GM13976 (cell line): ENCODE results near the gene RECK.

Experiments
- DNase-seq: peaks from one replicate; pipeline ENCODE4 v3.0.0; 2012; ENCODE audit warnings: low spot score
- in situ Hi-C: fragments of 300-500 bp; cut with MboI; formaldehyde crosslinking; loops from one replicate; pipeline ENCODE4 v1.12.0; 2022; ENCODE audit warnings: low sequenced_read_pairs, mixed read lengths, inconsistent platforms; ENCODE audit not compliant: unreplicated experiment
- TF ChIP-seq, protein P1 (sequence below): IDR thresholded peaks from 2 replicates; pipeline ENCODE4 v1.5.1; 2012; ENCODE audit warnings: borderline replicate concordance, mild to moderate bottlenecking; ENCODE audit not compliant: insufficient read depth; ENCODE audit errors: extremely low read depth, missing control alignments, control extremely low read depth

Gene RECK

DNA sequence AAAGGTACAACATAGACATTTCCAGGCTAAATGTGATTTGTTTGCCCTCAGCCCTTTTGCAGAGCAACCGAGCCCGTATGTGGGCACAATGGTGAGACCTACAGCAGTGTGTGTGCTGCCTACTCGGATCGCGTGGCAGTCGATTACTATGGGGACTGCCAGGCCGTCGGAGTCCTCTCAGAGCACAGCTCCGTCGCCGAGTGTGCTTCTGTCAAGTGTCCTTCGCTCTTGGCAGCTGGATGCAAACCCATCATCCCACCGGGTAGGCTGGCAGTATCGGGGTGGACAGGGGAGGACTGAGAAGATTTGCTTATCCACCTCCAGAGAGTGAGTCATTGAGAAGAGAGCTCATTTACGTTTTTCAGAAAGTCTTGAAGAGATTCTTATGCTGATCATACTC lies 82.0 kb downstream of the RECK start:
- DNase-seq = no peak
- TF ChIP-seq, protein P1, sequence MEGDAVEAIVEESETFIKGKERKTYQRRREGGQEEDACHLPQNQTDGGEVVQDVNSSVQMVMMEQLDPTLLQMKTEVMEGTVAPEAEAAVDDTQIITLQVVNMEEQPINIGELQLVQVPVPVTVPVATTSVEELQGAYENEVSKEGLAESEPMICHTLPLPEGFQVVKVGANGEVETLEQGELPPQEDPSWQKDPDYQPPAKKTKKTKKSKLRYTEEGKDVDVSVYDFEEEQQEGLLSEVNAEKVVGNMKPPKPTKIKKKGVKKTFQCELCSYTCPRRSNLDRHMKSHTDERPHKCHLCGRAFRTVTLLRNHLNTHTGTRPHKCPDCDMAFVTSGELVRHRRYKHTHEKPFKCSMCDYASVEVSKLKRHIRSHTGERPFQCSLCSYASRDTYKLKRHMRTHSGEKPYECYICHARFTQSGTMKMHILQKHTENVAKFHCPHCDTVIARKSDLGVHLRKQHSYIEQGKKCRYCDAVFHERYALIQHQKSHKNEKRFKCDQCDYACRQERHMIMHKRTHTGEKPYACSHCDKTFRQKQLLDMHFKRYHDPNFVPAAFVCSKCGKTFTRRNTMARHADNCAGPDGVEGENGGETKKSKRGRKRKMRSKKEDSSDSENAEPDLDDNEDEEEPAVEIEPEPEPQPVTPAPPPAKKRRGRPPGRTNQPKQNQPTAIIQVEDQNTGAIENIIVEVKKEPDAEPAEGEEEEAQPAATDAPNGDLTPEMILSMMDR = no peak
- in situ Hi-C loops = no loop called here

GRCh38 chr9:36119476-36119875 lies 82.8 kb downstream of the RECK start:
- no peak for DNase-seq
- in situ Hi-C loops = no loop called here
- TF ChIP-seq, protein P1 = no peak

GRCh38 chr9:36120705-36121104 lies 84.0 kb downstream of the RECK start:
- no peak for DNase-seq
- in situ Hi-C loops = no loop called here
- TF ChIP-seq, protein P1 = no peak

- in situ Hi-C loops = no loop called here
- DNase-seq = no peak
- TF ChIP-seq, protein P1 = no peak
These were observed 85.3 kb downstream of the RECK start for GRCh38 chr9:36121971-36122370.

- in situ Hi-C loops = no loop called here
- no peak for DNase-seq
- TF ChIP-seq, protein P1 = no peak
These were observed 86.8 kb downstream of the RECK start for GRCh38 chr9:36123515-36123914.

DNA sequence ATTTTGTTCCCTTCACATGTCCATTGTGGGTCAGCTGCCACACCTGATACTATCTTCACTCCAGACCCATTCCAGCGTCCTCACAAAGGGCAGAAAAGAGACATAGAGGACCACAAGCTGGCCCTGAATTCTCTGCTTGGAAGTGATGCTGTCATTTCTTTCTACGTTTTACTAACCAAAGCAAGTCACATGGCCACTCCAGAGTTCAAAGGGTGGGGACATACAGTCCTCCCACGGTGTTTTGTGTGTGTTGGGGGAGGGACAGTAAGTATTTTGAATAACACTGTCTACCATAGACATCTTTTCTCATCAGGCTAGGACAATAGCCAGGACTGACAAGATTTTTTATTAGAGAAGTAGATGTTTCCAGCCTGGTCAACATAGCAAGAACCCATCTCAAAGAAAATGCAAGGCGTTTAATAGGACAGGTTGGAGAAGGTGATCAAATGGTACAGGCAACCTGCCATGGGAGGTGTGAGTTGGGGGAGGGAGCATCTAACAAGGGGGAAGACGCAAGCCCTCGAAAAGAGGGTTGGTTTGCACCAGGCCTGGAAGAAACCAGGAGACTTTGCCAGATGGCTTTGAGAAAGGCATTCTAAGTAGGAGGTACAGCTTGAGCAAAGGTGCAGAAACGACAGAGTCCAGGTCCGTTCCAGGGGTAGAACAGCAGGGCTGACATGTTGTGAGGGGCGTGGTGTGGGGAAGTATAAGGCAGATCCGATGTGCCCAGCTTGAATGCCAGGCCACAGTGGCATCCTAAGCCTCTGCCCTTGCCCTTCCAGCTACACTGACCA lies 88.5 kb downstream of the RECK start:
- no peak for DNase-seq
- in situ Hi-C loops = no loop called here
- TF ChIP-seq, protein P1 = no peak
